Endothelial cell of umbilical vein (primary cell): ENCODE results near the gene CREG1. TPM values are rescaled to one million over a fixed set of nuclear protein-coding genes. Genes with fewer than 3 reads are reported as not detected.

ENCODE experiments used
- BruUV-seq: library from RNA; stranded (reverse); fragments of 400-500 nt; replicated peaks from 2 replicates; lab custom pipeline; 2021; lab: Mats Ljungman, UMichigan
- CTCF ChIA-PET: fragments of 300-600, 350-600 bp; sonication (Branson Sonifier 250); formaldehyde crosslinking; loops from one replicate; lab custom pipeline; 2021; ENCODE audit warnings: antibody characterized with exemption, inconsistent platforms; lab: Charles Lee
- POLR2A ChIA-PET: fragments of 300-600, 350-600 bp; sonication (Branson Sonifier 250); formaldehyde crosslinking; loops from one replicate; lab custom pipeline; 2021; ENCODE audit warnings: antibody characterized with exemption, inconsistent platforms; lab: Charles Lee
- DNase-seq: peaks from one replicate; pipeline ENCODE4 v3.0.0-alpha.2; 2011; ENCODE audit warnings: low read depth, low spot score
- FAIRE-seq: peaks from 2 replicates; lab custom pipeline; 2011; peaks lifted over from hg19 to GRCh38; lab: Jason Lieb, UNC
- H2AFZ ChIP-seq: 2 replicates; pipeline ENCODE4 v1.6.0; 2012; ENCODE audit warnings: low read depth, low read length, control low read depth, inconsistent platforms
- H3K27ac ChIP-seq: 2 replicates; pipeline ENCODE4 v1.5.1; 2011; ENCODE audit warnings: low read depth, mild to moderate bottlenecking, control low read depth, low read length, moderate library complexity; ENCODE audit not compliant: insufficient read depth
- H3K27me3 ChIP-seq, 2 experiments: 2 replicates each; pipeline versions ENCODE4 v1.6.0 to v1.6.1; 2011; ENCODE audit warnings: low read length in 2 of 2, mixed read lengths in 1 of 2; ENCODE audit not compliant: control insufficient read depth in 2 of 2, insufficient read depth in 2 of 2
- H3K36me3 ChIP-seq, 2 experiments: 2 replicates in 1 of 2; 3 replicates in 1 of 2; pipeline ENCODE4 v1.5.1; 2011; ENCODE audit warnings: low read length in 2 of 2, mild to moderate bottlenecking in 1 of 2, moderate library complexity in 1 of 2; ENCODE audit not compliant: control insufficient read depth in 2 of 2, insufficient read depth in 2 of 2; ENCODE audit errors: extremely low read depth in 1 of 2
- H3K4me1 ChIP-seq: 3 replicates; pipeline ENCODE4 v1.5.1; 2011; ENCODE audit warnings: mild to moderate bottlenecking, low read length; ENCODE audit not compliant: control insufficient read depth, insufficient read depth; ENCODE audit errors: extremely low read depth
- H3K4me2 ChIP-seq: 2 replicates; pipeline ENCODE4 v1.6.1; 2011; ENCODE audit warnings: low read length, control low read depth, mixed read lengths; ENCODE audit not compliant: insufficient read depth
- H3K4me3 ChIP-seq, 3 experiments: fragments of 200-600 bp in 1 of 3; sonication (generic), shearing (Covaris generic) in 1 of 3; replicated peaks in 1 of 3; 2 replicates each; pipeline ENCODE4 v1.5.1; 2011 to 2016; ENCODE audit warnings: control low read depth in 3 of 3, low read length in 3 of 3, mild to moderate bottlenecking in 2 of 3, inconsistent platforms in 1 of 3, low read depth in 1 of 3, moderate library complexity in 1 of 3; ENCODE audit not compliant: insufficient read depth in 1 of 3
- H3K79me2 ChIP-seq: 2 replicates; pipeline ENCODE4 v1.6.0; 2012; ENCODE audit warnings: low read length, inconsistent platforms; ENCODE audit not compliant: control insufficient read depth, insufficient read depth
- H3K9ac ChIP-seq: replicated peaks from 2 replicates; pipeline ENCODE3; 2011; ENCODE audit warnings: low read length, control low read depth; ENCODE audit not compliant: insufficient read depth; ENCODE audit errors: extremely low read depth
- H3K9me1 ChIP-seq: replicated peaks from 3 replicates; pipeline ENCODE4 v1.6.0; 2011; ENCODE audit warnings: mild to moderate bottlenecking, low read length; ENCODE audit not compliant: control insufficient read depth, insufficient read depth; ENCODE audit errors: extremely low read depth
- H3K9me3 ChIP-seq: replicated peaks from 2 replicates; pipeline ENCODE4 v1.5.1; 2012; ENCODE audit warnings: low read length, inconsistent platforms; ENCODE audit not compliant: control insufficient read depth, insufficient read depth
- H4K20me1 ChIP-seq: replicated peaks from 2 replicates; pipeline ENCODE3; 2011; ENCODE audit warnings: mild to moderate bottlenecking, low read length; ENCODE audit not compliant: control insufficient read depth, insufficient read depth; ENCODE audit errors: extremely low read depth
- EZH2 ChIP-seq: IDR thresholded peaks from 2 replicates; pipeline ENCODE4 v1.6.1; 2012; ENCODE audit warnings: borderline replicate concordance, low read depth, mild to moderate bottlenecking, moderate library complexity, low read length, inconsistent platforms; ENCODE audit not compliant: severe bottlenecking
- FOS ChIP-seq: IDR thresholded peaks from 2 replicates; pipeline ENCODE4 v1.6.1; 2011; ENCODE audit warnings: mild to moderate bottlenecking, low read length, moderate library complexity, borderline replicate concordance; ENCODE audit not compliant: insufficient read depth
- GATA2 ChIP-seq: IDR thresholded peaks from 2 replicates; pipeline ENCODE4 v1.7.0; 2011; ENCODE audit warnings: low read depth, mild to moderate bottlenecking, moderate library complexity, mixed read lengths, low read length; ENCODE audit not compliant: insufficient read length, insufficient read depth
- JUN ChIP-seq: IDR thresholded peaks from 2 replicates; pipeline ENCODE4 v1.6.1; 2011; ENCODE audit warnings: borderline replicate concordance, low read depth; ENCODE audit not compliant: insufficient read length, insufficient read depth
- MYC ChIP-seq: IDR thresholded peaks from one replicate; pipeline ENCODE4 v1.6.1; 2011; ENCODE audit warnings: mild to moderate bottlenecking, low read depth, low read length
- POLR2A ChIP-seq: IDR thresholded peaks from 2 replicates; pipeline ENCODE4 v1.6.1; 2012; ENCODE audit warnings: low read depth, mild to moderate bottlenecking, control low read depth, low read length
- POLR2AphosphoS5 ChIP-seq: IDR thresholded peaks from 2 replicates; pipeline ENCODE4 v1.6.1; 2012; ENCODE audit warnings: low read depth, mild to moderate bottlenecking, control low read depth, low read length, moderate library complexity; ENCODE audit not compliant: insufficient read depth
- dilution Hi-C: fragments of 300-500 bp; cut with MboI; formaldehyde crosslinking; loops from one replicate; pipeline ENCODE4 v1.15.0; 2019; ENCODE audit warnings: low sequenced_read_pairs; ENCODE audit not compliant: extremely low pct_ligation_motif_present
- intact Hi-C: fragments of 100-400 bp; cut with micrococcal nuclease; formaldehyde crosslinking; loops from one replicate; pipeline ENCODE4 v1.10.0; 2022
- polyA plus RNA-seq, 4 experiments: library from polyadenylated mRNA; depleted of rRNA in 3 of 4; stranded (reverse) in 3 of 4; unstranded in 1 of 4; fragments of >200 nt; gene quantifications; 2 replicates each; pipeline versions ENCODE4 v1.2.1 to v1.2.3, GENCODE V29; 2011 to 2012; ENCODE audit warnings: missing spikeins in 1 of 4
- total RNA-seq: library from RNA; stranded (reverse); gene quantifications from 2 replicates; pipeline ENCODE4 v1.2.3, GENCODE V29; 2021
- TF ChIP-seq, protein P1 (sequence below): IDR thresholded peaks from 2 replicates; pipeline ENCODE4 v1.6.1; 2011; ENCODE audit not compliant: insufficient read depth, insufficient read length
- TF ChIP-seq, protein P2 (sequence below), 2 donors: IDR thresholded peaks; 1 replicate in 1 of 2; 2 replicates in 1 of 2; pipeline ENCODE4 v1.5.1; 2011; ENCODE audit warnings: low read length in 2 of 2, mild to moderate bottlenecking in 2 of 2, moderate library complexity in 2 of 2, control low read depth in 1 of 2, inconsistent platforms in 1 of 2, low read depth in 1 of 2; ENCODE audit not compliant: insufficient read depth in 1 of 2; ENCODE audit errors: extremely low read depth in 1 of 2

Gene CREG1
- total and polyA plus RNA-seq, 2 donors (not counting 3 experiments of a cell fraction or from before 2014, with no cell fraction given) = 10.3 to 15.8 TPM

DNA sequence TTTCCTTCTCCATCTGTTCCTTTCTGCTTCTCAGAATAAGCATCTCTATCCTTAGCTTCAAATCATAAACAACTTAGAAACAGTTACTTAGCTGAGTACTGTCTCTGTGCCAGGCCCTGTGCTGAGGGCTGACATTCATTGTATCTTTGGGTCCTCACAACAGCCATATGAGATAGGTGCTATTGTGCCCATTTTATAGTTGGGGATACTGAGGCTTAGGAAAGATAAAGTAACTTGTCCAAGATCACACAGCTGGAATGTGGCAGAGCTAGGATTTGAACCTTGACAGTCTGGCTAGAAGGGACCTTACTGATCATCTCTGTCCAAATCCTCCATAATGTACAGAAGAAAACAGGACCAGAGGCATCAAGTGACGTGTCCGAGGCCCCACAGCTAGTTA lies 60.2 kb downstream of the CREG1 start:
- H3K4me1 ChIP-seq = no peaks in the 10 kb centered on the region
- H3K9me1 ChIP-seq = no peaks in the 10 kb centered on the region
- no peak overlapping the region for H3K4me3 ChIP-seq
- DNase-seq (no peak), FAIRE-seq (no peak)
- intact Hi-C loops (no loop called here), dilution Hi-C loops (no loop called here)
- H3K27me3 ChIP-seq = peaks cover 4 to 5% of the 10 kb centered on the region in 2 experiments
- H4K20me1 ChIP-seq = no peaks in the 10 kb centered on the region
- no TSS peak for BruUV-seq
- no peaks in the 10 kb centered on the region for H3K9me3 ChIP-seq
- H3K79me2 ChIP-seq = no peaks in the 10 kb centered on the region
- POLR2A ChIA-PET = no interaction called here
- H3K4me2 ChIP-seq = no peak overlapping the region
- H3K9ac ChIP-seq = no peak overlapping the region
- no peak overlapping the region for H2AFZ ChIP-seq
- H3K36me3 ChIP-seq = no peaks in the 10 kb centered on the region
- H3K27ac ChIP-seq = no peak overlapping the region
- TF ChIP-seq JUN (no peak), FOS (no peak), POLR2A (no peak)
- CTCF ChIA-PET = no interaction called here

GRCh38 chr1:167492481-167492910 lies 61.1 kb downstream of the CREG1 start:
- Histone ChIP-seq H3K4me1 (no peaks in the 10 kb centered on the region), H3K36me3 (no peaks in the 10 kb centered on the region), H3K4me3 (no peak overlapping the region), H3K9ac (no peak overlapping the region), H3K9me3 (no peaks in the 10 kb centered on the region), H3K27ac (no peak overlapping the region), H3K27me3 (peaks cover 2 to 5% of the 10 kb centered on the region in 2 experiments), H3K79me2 (no peaks in the 10 kb centered on the region), H2AFZ (no peak overlapping the region), H4K20me1 (no peaks in the 10 kb centered on the region), H3K9me1 (no peaks in the 10 kb centered on the region), H3K4me2 (no peak overlapping the region)
- ChIA-PET POLR2A (no interaction called here), CTCF (no interaction called here)
- dilution Hi-C loops (no loop called here), intact Hi-C loops (no loop called here)
- FAIRE-seq (no peak), DNase-seq (no peak)
- TF ChIP-seq JUN (no peak), POLR2A (no peak), GATA2 (no peak), FOS (no peak), POLR2AphosphoS5 (no peak), EZH2 (no peak), MYC (no peak)
- TF ChIP-seq, protein P1, sequence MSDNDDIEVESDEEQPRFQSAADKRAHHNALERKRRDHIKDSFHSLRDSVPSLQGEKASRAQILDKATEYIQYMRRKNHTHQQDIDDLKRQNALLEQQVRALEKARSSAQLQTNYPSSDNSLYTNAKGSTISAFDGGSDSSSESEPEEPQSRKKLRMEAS = no peak
- TF ChIP-seq, protein P2, sequence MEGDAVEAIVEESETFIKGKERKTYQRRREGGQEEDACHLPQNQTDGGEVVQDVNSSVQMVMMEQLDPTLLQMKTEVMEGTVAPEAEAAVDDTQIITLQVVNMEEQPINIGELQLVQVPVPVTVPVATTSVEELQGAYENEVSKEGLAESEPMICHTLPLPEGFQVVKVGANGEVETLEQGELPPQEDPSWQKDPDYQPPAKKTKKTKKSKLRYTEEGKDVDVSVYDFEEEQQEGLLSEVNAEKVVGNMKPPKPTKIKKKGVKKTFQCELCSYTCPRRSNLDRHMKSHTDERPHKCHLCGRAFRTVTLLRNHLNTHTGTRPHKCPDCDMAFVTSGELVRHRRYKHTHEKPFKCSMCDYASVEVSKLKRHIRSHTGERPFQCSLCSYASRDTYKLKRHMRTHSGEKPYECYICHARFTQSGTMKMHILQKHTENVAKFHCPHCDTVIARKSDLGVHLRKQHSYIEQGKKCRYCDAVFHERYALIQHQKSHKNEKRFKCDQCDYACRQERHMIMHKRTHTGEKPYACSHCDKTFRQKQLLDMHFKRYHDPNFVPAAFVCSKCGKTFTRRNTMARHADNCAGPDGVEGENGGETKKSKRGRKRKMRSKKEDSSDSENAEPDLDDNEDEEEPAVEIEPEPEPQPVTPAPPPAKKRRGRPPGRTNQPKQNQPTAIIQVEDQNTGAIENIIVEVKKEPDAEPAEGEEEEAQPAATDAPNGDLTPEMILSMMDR (IDR thresholded peaks at IDR 0.05; ENCODE audit: extremely low read depth in 1 of 2, insufficient read depth in 1 of 2, low read depth in 1 of 2, low read length in 2 of 2) = no peak
- no TSS peak for BruUV-seq
